H9 (cell line): Measurements from ENCODE around the gene TRABD. TPM values are rescaled to one million over a fixed set of nuclear protein-coding genes. Genes with fewer than 3 reads are reported as not detected.

Experiments
- DNase-seq: peaks from one replicate; pipeline ENCODE4 v3.0.0-alpha.2; 2017
- H2AFZ ChIP-seq: one replicate; pipeline ENCODE4 v1.6.1; 2013; ENCODE audit warnings: mild to moderate bottlenecking, low read length, control low read depth, moderate library complexity
- H2AK5ac ChIP-seq: 2 replicates; pipeline ENCODE4 v1.6.1; 2013; ENCODE audit warnings: low read length, control low read depth, mixed read lengths; ENCODE audit not compliant: insufficient read length
- H2BK120ac ChIP-seq: one replicate; pipeline ENCODE4 v1.6.1; 2013; ENCODE audit warnings: low read depth, mild to moderate bottlenecking, low read length, control low read depth, inconsistent platforms; ENCODE audit not compliant: poor library complexity, severe bottlenecking
- H2BK12ac ChIP-seq: 2 replicates; pipeline ENCODE4 v1.6.1; 2013; ENCODE audit warnings: low read length, control low read depth, mixed read lengths, low read depth; ENCODE audit not compliant: insufficient read length
- H2BK15ac ChIP-seq: 2 replicates; pipeline ENCODE4 v1.6.1; 2013; ENCODE audit warnings: low read depth, low read length, control low read depth
- H2BK20ac ChIP-seq: one replicate; pipeline ENCODE4 v1.6.1; 2013; ENCODE audit warnings: low read depth, mild to moderate bottlenecking, low read length, control low read depth, inconsistent platforms; ENCODE audit not compliant: poor library complexity, severe bottlenecking
- H2BK5ac ChIP-seq: 2 replicates; pipeline ENCODE4 v1.6.1; 2013; ENCODE audit warnings: low read length, control low read depth, mixed read lengths; ENCODE audit not compliant: insufficient read length
- H3K14ac ChIP-seq: 2 replicates; pipeline ENCODE4 v1.6.1; 2013; ENCODE audit warnings: low read length, control low read depth; ENCODE audit not compliant: insufficient read depth
- H3K18ac ChIP-seq: 2 replicates; pipeline ENCODE4 v1.6.1; 2013; ENCODE audit warnings: low read depth, mild to moderate bottlenecking, mixed read lengths, low read length, control low read depth; ENCODE audit not compliant: insufficient read length
- H3K23ac ChIP-seq: 2 replicates; pipeline ENCODE4 v1.6.1; 2013; ENCODE audit warnings: low read length, control low read depth, mixed read lengths, low read depth; ENCODE audit not compliant: insufficient read length
- H3K23me2 ChIP-seq: 2 replicates; pipeline ENCODE4 v1.6.1; 2013; ENCODE audit warnings: low read depth, mild to moderate bottlenecking, mixed read lengths, low read length, control low read depth; ENCODE audit not compliant: insufficient read length, poor library complexity, severe bottlenecking
- H3K27ac ChIP-seq: 2 replicates; pipeline ENCODE4 v1.5.1; 2013; ENCODE audit warnings: low read length, control low read depth, mixed read lengths, low read depth; ENCODE audit not compliant: insufficient read length
- H3K27me3 ChIP-seq: 2 replicates; pipeline ENCODE4 v1.6.1; 2013; ENCODE audit warnings: low read length, control low read depth, inconsistent platforms; ENCODE audit not compliant: insufficient read depth
- H3K4ac ChIP-seq: 2 replicates; pipeline ENCODE4 v1.6.1; 2013; ENCODE audit warnings: low read depth, mild to moderate bottlenecking, control low read depth, inconsistent platforms, low read length, moderate library complexity
- H3K4me1 ChIP-seq: 2 replicates; pipeline ENCODE4 v1.6.1; 2013; ENCODE audit warnings: low read length, control low read depth, inconsistent platforms; ENCODE audit not compliant: insufficient read depth
- H3K4me2 ChIP-seq: 2 replicates; pipeline ENCODE4 v1.6.1; 2013; ENCODE audit warnings: low read length, control low read depth, mixed read lengths; ENCODE audit not compliant: insufficient read length, insufficient read depth
- H3K56ac ChIP-seq: 2 replicates; pipeline ENCODE4 v1.6.1; 2013; ENCODE audit warnings: low read depth, mild to moderate bottlenecking, mixed read lengths, low read length, control low read depth; ENCODE audit not compliant: insufficient read length
- H3K79me1 ChIP-seq: 2 replicates; pipeline ENCODE4 v1.6.1; 2013; ENCODE audit warnings: low read depth, mild to moderate bottlenecking, moderate library complexity, low read length, control low read depth, inconsistent platforms; ENCODE audit not compliant: insufficient read depth, poor library complexity, severe bottlenecking
- H3K79me2 ChIP-seq: 2 replicates; pipeline ENCODE4 v1.6.1; 2013; ENCODE audit warnings: low read length, control low read depth, inconsistent platforms; ENCODE audit not compliant: insufficient read depth
- H3K9ac ChIP-seq: 2 replicates; pipeline ENCODE4 v1.6.1; 2013; ENCODE audit warnings: low read length, control low read depth, mixed read lengths; ENCODE audit not compliant: insufficient read length; ENCODE audit errors: extremely low read depth
- H3K9me3 ChIP-seq: one replicate; pipeline ENCODE4 v1.6.1; 2013; ENCODE audit warnings: low read depth, low read length, inconsistent platforms; ENCODE audit not compliant: control insufficient read depth
- H3T11ph ChIP-seq: one replicate; pipeline ENCODE4 v1.6.1; 2013; ENCODE audit warnings: mild to moderate bottlenecking, low read length, control low read depth, inconsistent platforms
- H4K20me1 ChIP-seq: one replicate; pipeline ENCODE4 v1.6.1; 2013; ENCODE audit not compliant: control insufficient read depth, insufficient read length, insufficient read depth
- H4K5ac ChIP-seq: 2 replicates; pipeline ENCODE4 v1.6.1; 2013; ENCODE audit warnings: low read depth, mild to moderate bottlenecking, mixed read lengths, low read length, control low read depth; ENCODE audit not compliant: insufficient read length
- H4K8ac ChIP-seq: replicated peaks from 2 replicates; pipeline ENCODE4 v1.6.1; 2013; ENCODE audit warnings: low read length, control low read depth, mixed read lengths, low read depth; ENCODE audit not compliant: insufficient read length
- H4K91ac ChIP-seq: 2 replicates; pipeline ENCODE4 v1.6.1; 2013; ENCODE audit warnings: low read depth, mild to moderate bottlenecking, moderate library complexity, mixed read lengths, low read length, control low read depth; ENCODE audit not compliant: insufficient read length
- H3K27ac Mint-ChIP-seq, 3 experiments: 2 replicates in 2 of 3; 3 replicates in 1 of 3; pipeline ENCODE4 v1.8.0; 2020 to 2021; ENCODE audit warnings: mixed read lengths in 3 of 3, mild to moderate bottlenecking in 1 of 3, moderate library complexity in 1 of 3
- H3K27me3 Mint-ChIP-seq: 2 replicates; pipeline ENCODE4 v1.8.0; 2021; ENCODE audit warnings: low read depth, mild to moderate bottlenecking, moderate library complexity, mixed read lengths
- H3K36me3 Mint-ChIP-seq, 3 experiments: 2 replicates in 2 of 3; 3 replicates in 1 of 3; pipeline ENCODE4 v1.8.0; 2020 to 2021; ENCODE audit warnings: low read depth in 3 of 3, mixed read lengths in 3 of 3; ENCODE audit not compliant: insufficient read depth in 1 of 3
- H3K4me1 Mint-ChIP-seq, 2 experiments: 2 replicates each; pipeline ENCODE4 v1.8.0; 2020; ENCODE audit warnings: mixed read lengths in 2 of 2
- H3K4me3 Mint-ChIP-seq, 2 experiments: 2 replicates in 1 of 2; 3 replicates in 1 of 2; pipeline ENCODE4 v1.8.0; 2020 to 2021; ENCODE audit warnings: mild to moderate bottlenecking in 2 of 2, mixed read lengths in 2 of 2, moderate library complexity in 1 of 2
- H3K9me3 Mint-ChIP-seq, 2 experiments: 2 replicates in 1 of 2; 3 replicates in 1 of 2; pipeline ENCODE4 v1.8.0; 2020; ENCODE audit warnings: mild to moderate bottlenecking in 2 of 2, mixed read lengths in 2 of 2, moderate library complexity in 1 of 2
- CTCF ChIP-seq: fragments of 200-600 bp; sonication (generic); conservative IDR thresholded peaks from 3 replicates; pipeline ENCODE4 v1.8.0; 2021; ENCODE audit warnings: antibody characterized with exemption, mild to moderate bottlenecking
- WGBS: extraction: QIAGEN DNeasy Blood & Tissue Kit; methylation state at CpG from one replicate; pipeline ENCODE4 v1.1.7; 2013; ENCODE audit warnings: missing lambda C conversion rate, low lambda C conversion rate, mixed read lengths; ENCODE audit not compliant: insufficient read length; ENCODE audit errors: extremely low coverage; 5-methylcytosine and 5-hydroxymethylcytosine counted together
- total RNA-seq: library from RNA; stranded (reverse); gene quantifications from 2 replicates; pipeline ENCODE4 v1.2.1, GENCODE V29; 2021

The TRABD gene
- total RNA-seq, 1 experiment from 2014 or later: 47.8 TPM

GRCh38 chr22:50183141-50183971, 2.4 kb upstream of the TRABD start:
- H4K91ac ChIP-seq: no peak overlapping the region
- no peak overlapping the region for H4K8ac ChIP-seq
- Mint-ChIP-seq H3K36me3 (peaks cover 0 to 5% (median 2%) of the 10 kb centered on the region in 3 experiments; a peak in 3 of 7 replicates), H3K27ac (no peak overlapping the region), H3K27me3 (no peaks in the 10 kb centered on the region; the same call in none of the 2 replicates), H3K9me3 (no peaks in the 10 kb centered on the region; a peak in 2 of 5 replicates), H3K4me3 (peak overlapping the region in 1 of 2 experiments; percentile 11; a peak in 1 of 5 replicates), H3K4me1 (peaks cover 8 to 12% of the 10 kb centered on the region in 2 experiments)
- H3K23me2 ChIP-seq: peaks cover 17% of the 10 kb centered on the region
- H3K4me2 ChIP-seq: no peak overlapping the region
- no peaks in the 10 kb centered on the region for H3K4me1 ChIP-seq
- H3K9me3 ChIP-seq: no peaks in the 10 kb centered on the region
- H3K14ac ChIP-seq: no peak overlapping the region
- H2BK15ac ChIP-seq: no peak overlapping the region
- no peak overlapping the region for H2AK5ac ChIP-seq
- H3K23ac ChIP-seq: no peak overlapping the region
- no peak overlapping the region for H2BK12ac ChIP-seq
- H3K18ac ChIP-seq: no peak overlapping the region
- H3K79me2 ChIP-seq: peaks cover 5% of the 10 kb centered on the region; the same call in 1 of the 2 replicates
- H2BK120ac ChIP-seq: no peak overlapping the region
- no peaks in the 10 kb centered on the region for H4K20me1 ChIP-seq
- no peak overlapping the region for H2AFZ ChIP-seq
- no peak overlapping the region for H2BK20ac ChIP-seq
- H4K5ac ChIP-seq: no peak overlapping the region
- no peak overlapping the region for H3T11ph ChIP-seq
- TF ChIP-seq CTCF: no peak
- H3K27me3 ChIP-seq: no peaks in the 10 kb centered on the region
- DNase-seq: no peak
- no peak overlapping the region for H3K27ac ChIP-seq
- no peaks in the 10 kb centered on the region for H3K79me1 ChIP-seq
- H3K4ac ChIP-seq: no peak overlapping the region
- no CpG with 5 or more reads among the region's 19 CpGs for WGBS
- no peak overlapping the region for H2BK5ac ChIP-seq
- H3K56ac ChIP-seq: no peak overlapping the region
- H3K9ac ChIP-seq: no peak overlapping the region
